ENCODE measurements around the gene PRKX. TPM values are rescaled to one million over a fixed set of nuclear protein-coding genes. Genes with fewer than 3 reads are reported as not detected.
"Not testable (repeated sequence)": the region's sequence is repeated elsewhere in the genome, so short reads cannot be mapped to it uniquely, and the experiment has no call there.

Gene PRKX
- total RNA-seq, 2 experiments from 2014 or later = 87.6 to 92.3 TPM

DNA sequence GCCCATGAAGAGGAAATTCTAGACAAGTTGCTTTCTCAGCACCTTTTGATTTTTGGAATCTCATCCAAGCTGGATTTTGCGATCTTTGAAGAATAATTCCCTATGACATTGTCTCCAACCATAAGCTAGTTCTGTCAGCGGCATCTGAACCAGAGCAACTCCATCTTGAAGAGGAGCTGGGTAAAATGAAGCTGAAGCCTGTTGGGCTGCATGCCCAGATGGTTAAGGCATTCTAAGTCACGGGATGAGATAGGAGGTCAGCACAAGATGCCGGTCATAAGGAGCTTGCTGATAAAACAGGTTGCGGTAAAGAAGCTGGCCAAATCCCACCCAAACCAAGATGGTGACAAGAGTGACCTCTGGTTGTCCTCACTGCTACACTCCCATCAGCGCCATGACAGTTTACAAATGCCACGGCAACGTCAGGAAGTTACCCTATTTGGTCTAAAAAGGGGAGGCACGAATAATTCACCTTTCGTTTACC, 12.0 kb downstream of the PRKX start:
- POLR2A ChIA-PET = interaction anchor here (0.7 kb wide), 1 partner anchor 12 kb away, joined by 3 read pairs; the partner anchor contains the start of gene PRKX
- peaks cover 43% of the 10 kb centered on the region for H3K4me1 Mint-ChIP-seq
- DNase-seq; H3K9me3 Mint-ChIP-seq; H3K27me3 Mint-ChIP-seq; ATAC-seq (ENCODE audit: low read depth): not testable (repeated sequence)
- peak overlapping the region; percentile 61 for H3K27ac Mint-ChIP-seq
- H3K4me3 Mint-ChIP-seq = peak overlapping the region; percentile 70
- H3K36me3 Mint-ChIP-seq = peaks cover 44% of the 10 kb centered on the region

GRCh38 chrX:3699821-3700381, 13.5 kb downstream of the PRKX start:
- H3K27me3 Mint-ChIP-seq = no peaks in the 10 kb centered on the region
- POLR2A ChIA-PET = interaction anchor here (1.2 to 1.5 kb wide), 2 partner anchors 12 to 18 kb away, joined by 3 to 6 read pairs; no protein-coding TSS in a partner anchor
- H3K36me3 Mint-ChIP-seq = peaks cover 45% of the 10 kb centered on the region
- H3K27ac Mint-ChIP-seq = peak overlapping the region; percentile 87
- peak; percentile 51 for ATAC-seq (ENCODE audit: low read depth)
- peaks cover 46% of the 10 kb centered on the region for H3K4me1 Mint-ChIP-seq
- DNase-seq = no peak
- peak overlapping the region; percentile 84 for H3K4me3 Mint-ChIP-seq
- no peaks in the 10 kb centered on the region for H3K9me3 Mint-ChIP-seq

GRCh38 chrX:3697701-3698279, 15.7 kb downstream of the PRKX start:
- DNase-seq = no peak
- H3K4me3 Mint-ChIP-seq = no peak overlapping the region
- POLR2A ChIA-PET = no interaction called here
- peaks cover 38% of the 10 kb centered on the region for H3K36me3 Mint-ChIP-seq
- ATAC-seq (ENCODE audit: low read depth) = no peak
- H3K4me1 Mint-ChIP-seq = peaks cover 36% of the 10 kb centered on the region
- H3K9me3 Mint-ChIP-seq = no peaks in the 10 kb centered on the region
- H3K27me3 Mint-ChIP-seq = no peaks in the 10 kb centered on the region
- H3K27ac Mint-ChIP-seq = no peak overlapping the region

GRCh38 chrX:3697220-3697684, 16.2 kb downstream of the PRKX start:
- Mint-ChIP-seq H3K27me3 (no peaks in the 10 kb centered on the region), H3K4me1 (peaks cover 36% of the 10 kb centered on the region), H3K4me3 (no peak overlapping the region), H3K36me3 (peaks cover 36% of the 10 kb centered on the region), H3K27ac (no peak overlapping the region), H3K9me3 (no peaks in the 10 kb centered on the region)
- DNase-seq (no peak), ATAC-seq (ENCODE audit: low read depth) (no peak)
- POLR2A ChIA-PET = interaction anchor here (0.6 kb wide), 1 partner anchor 22 kb away, joined by 3 read pairs; no protein-coding TSS in a partner anchor

- POLR2A ChIA-PET = interaction anchor here (0.6 kb wide), 1 partner anchor 13 kb away, joined by 4 read pairs; no protein-coding TSS in a partner anchor
- Mint-ChIP-seq H3K27me3 (no peaks in the 10 kb centered on the region), H3K36me3 (peaks cover 32% of the 10 kb centered on the region), H3K9me3 (no peaks in the 10 kb centered on the region), H3K4me3 (no peak overlapping the region), H3K4me1 (peaks cover 31% of the 10 kb centered on the region), H3K27ac (peak overlapping the region; percentile 34)
- DNase-seq = no peak
- ATAC-seq (ENCODE audit: low read depth) = no peak
Measured at GRCh38 chrX:3695536-3695935, 17.9 kb downstream of the PRKX start.

GRCh38 chrX:3690140-3690539, 23.3 kb downstream of the PRKX start:
- peaks cover 11% of the 10 kb centered on the region for H3K4me1 Mint-ChIP-seq
- POLR2A ChIA-PET = no interaction called here
- no peak overlapping the region for H3K4me3 Mint-ChIP-seq
- peak overlapping the region; percentile 67 for H3K27ac Mint-ChIP-seq
- DNase-seq = no peak
- no peaks in the 10 kb centered on the region for H3K27me3 Mint-ChIP-seq
- peaks cover 14% of the 10 kb centered on the region for H3K36me3 Mint-ChIP-seq
- no peak for ATAC-seq (ENCODE audit: low read depth)
- H3K9me3 Mint-ChIP-seq = no peaks in the 10 kb centered on the region

- ATAC-seq (ENCODE audit: low read depth); DNase-seq; H3K9me3 Mint-ChIP-seq; H3K27ac Mint-ChIP-seq; POLR2A ChIA-PET; H3K27me3 Mint-ChIP-seq; H3K36me3 Mint-ChIP-seq; H3K4me3 Mint-ChIP-seq: not testable (repeated sequence)
- H3K4me1 Mint-ChIP-seq = peaks cover 12% of the 10 kb centered on the region
Measured at GRCh38 chrX:3683236-3683635, 30.2 kb downstream of the PRKX start.

DNA sequence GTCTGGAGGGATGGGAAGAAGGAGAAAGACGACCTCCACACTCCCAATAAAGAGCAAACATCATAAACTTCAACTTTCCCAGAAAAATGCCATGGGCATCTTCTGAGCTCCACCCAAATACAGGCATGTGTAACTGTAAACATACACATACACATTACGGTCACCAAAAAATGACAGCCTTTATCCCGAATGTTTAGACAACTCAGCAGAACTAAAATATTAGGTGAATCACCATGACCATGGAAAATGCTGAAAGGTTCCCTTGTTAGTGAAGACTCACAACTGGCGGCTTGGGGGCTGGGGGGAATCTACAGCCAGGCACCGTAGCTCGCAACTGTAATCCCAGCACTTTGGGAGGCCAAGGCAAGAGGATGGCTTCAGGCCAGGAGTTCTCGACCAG, 33.0 kb downstream of the PRKX start:
- DNase-seq = no peak
- Mint-ChIP-seq H3K9me3 (no peaks in the 10 kb centered on the region), H3K4me3 (no peak overlapping the region), H3K4me1 (peaks cover 19% of the 10 kb centered on the region), H3K36me3 (peaks cover 14% of the 10 kb centered on the region), H3K27ac (no peak overlapping the region), H3K27me3 (no peaks in the 10 kb centered on the region)
- ATAC-seq (ENCODE audit: low read depth) = no peak
- POLR2A ChIA-PET = no interaction called here

DNA sequence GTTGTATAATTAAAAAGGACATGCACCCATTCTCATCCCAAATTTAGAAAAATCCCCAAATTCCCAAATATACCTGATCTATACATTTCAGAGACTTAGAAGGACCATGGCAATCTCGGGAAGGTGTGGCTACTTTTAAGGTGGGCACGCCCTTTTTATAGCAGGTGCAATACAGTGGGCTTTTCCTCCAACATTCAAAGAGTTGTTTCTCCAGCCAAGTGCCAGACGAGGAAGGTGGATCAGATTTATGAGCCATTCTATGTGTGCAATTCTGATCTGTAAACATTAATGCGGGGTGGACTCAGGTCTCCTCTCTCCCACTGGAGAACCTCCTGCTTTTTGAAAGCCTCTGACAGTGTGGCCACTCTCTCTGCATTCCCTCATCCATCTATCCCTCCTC, 33.8 kb downstream of the PRKX start:
- no peaks in the 10 kb centered on the region for H3K27me3 Mint-ChIP-seq
- no peaks in the 10 kb centered on the region for H3K9me3 Mint-ChIP-seq
- H3K27ac Mint-ChIP-seq = no peak overlapping the region
- ATAC-seq (ENCODE audit: low read depth) (no peak), DNase-seq (no peak)
- peaks cover 15% of the 10 kb centered on the region for H3K36me3 Mint-ChIP-seq
- POLR2A ChIA-PET = no interaction called here
- H3K4me1 Mint-ChIP-seq = peaks cover 18% of the 10 kb centered on the region
- H3K4me3 Mint-ChIP-seq = no peak overlapping the region

DNA sequence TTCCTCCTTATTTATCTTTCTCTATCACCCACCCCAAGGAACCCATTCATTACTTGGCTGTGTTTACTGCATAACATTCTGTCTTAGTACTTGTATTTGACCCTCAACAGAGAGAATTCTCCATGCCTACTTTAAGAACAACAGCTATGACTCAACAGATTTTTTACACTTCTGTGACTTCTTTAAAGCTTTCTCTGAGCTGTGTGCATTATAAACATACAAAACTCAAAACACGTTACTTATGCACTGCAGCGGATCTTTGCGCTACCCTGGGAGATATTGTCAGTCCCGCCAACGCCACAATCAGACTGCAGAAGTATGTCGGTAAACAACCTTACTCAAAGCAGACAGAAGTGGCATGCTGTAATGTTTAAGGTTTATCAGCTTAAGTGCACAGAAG, 35.1 kb downstream of the PRKX start:
- POLR2A ChIA-PET = no interaction called here
- H3K4me1 Mint-ChIP-seq = peaks cover 18% of the 10 kb centered on the region
- no peak overlapping the region for H3K4me3 Mint-ChIP-seq
- H3K9me3 Mint-ChIP-seq = no peaks in the 10 kb centered on the region
- DNase-seq (no peak), ATAC-seq (ENCODE audit: low read depth) (no peak)
- peaks cover 24% of the 10 kb centered on the region for H3K36me3 Mint-ChIP-seq
- peak overlapping the region; percentile 51 for H3K27ac Mint-ChIP-seq
- H3K27me3 Mint-ChIP-seq = no peaks in the 10 kb centered on the region

DNA sequence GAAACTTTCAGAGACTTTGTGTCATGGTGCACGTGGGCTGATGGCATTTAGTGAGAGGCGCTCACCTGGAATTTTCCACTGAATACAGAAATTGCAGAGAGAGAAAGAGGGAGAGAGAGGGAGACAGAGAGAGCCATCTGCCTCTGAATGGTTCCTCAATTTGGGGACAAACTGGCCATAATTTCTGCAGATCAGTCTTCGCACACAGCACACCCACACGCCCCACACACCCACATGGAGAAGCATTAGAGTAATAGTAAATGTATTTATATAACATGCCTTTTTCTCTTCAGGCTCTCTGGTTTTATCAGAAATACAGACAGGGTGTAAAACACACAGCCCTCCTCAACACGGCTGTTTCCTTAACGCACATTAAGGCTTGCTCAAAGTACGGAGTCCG, 38.6 kb downstream of the PRKX start:
- ATAC-seq (ENCODE audit: low read depth) (no peak), DNase-seq (no peak)
- Mint-ChIP-seq H3K4me1 (peaks cover 18% of the 10 kb centered on the region), H3K27ac (no peak overlapping the region), H3K4me3 (no peak overlapping the region), H3K36me3 (peaks cover 29% of the 10 kb centered on the region), H3K27me3 (no peaks in the 10 kb centered on the region), H3K9me3 (no peaks in the 10 kb centered on the region)
- POLR2A ChIA-PET = no interaction called here

GRCh38 chrX:3669841-3670475, 43.5 kb downstream of the PRKX start:
- Mint-ChIP-seq H3K9me3 (no peaks in the 10 kb centered on the region), H3K27ac (no peak overlapping the region), H3K36me3 (peaks cover 33% of the 10 kb centered on the region), H3K27me3 (no peaks in the 10 kb centered on the region), H3K4me3 (no peak overlapping the region), H3K4me1 (peaks cover 2% of the 10 kb centered on the region)
- DNase-seq (no peak), ATAC-seq (ENCODE audit: low read depth) (no peak)
- POLR2A ChIA-PET = no interaction called here

DNA sequence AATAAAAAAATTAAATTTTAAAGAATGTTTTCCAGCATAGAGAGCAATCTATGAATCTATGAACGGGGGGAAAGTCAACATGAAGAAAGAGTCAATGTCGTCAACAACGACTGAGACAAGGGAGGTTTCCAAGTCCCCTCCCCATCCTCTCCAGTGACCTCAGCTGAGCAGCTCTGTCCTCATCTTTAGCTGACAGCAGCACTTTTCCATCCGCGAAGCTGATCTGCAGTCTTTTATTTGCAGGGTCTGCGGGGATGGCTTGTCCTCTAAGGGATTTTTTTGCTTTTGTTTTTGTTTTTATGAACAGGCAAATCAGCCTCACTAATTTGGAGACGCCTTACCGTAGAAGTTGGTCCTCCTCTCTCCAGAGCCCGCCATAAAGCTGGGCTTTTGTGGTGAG, 46.5 kb downstream of the PRKX start:
- Mint-ChIP-seq H3K9me3 (no peaks in the 10 kb centered on the region), H3K4me1 (peaks cover 8% of the 10 kb centered on the region), H3K27me3 (no peaks in the 10 kb centered on the region), H3K4me3 (no peak overlapping the region), H3K36me3 (peaks cover 15% of the 10 kb centered on the region), H3K27ac (no peak overlapping the region)
- POLR2A ChIA-PET = no interaction called here
- no peak for DNase-seq
- no peak for ATAC-seq (ENCODE audit: low read depth)

- Mint-ChIP-seq H3K4me1 (peaks cover 10% of the 10 kb centered on the region), H3K9me3 (no peaks in the 10 kb centered on the region), H3K27ac (no peak overlapping the region), H3K4me3 (no peak overlapping the region), H3K27me3 (no peaks in the 10 kb centered on the region), H3K36me3 (peaks cover 22% of the 10 kb centered on the region)
- POLR2A ChIA-PET = no interaction called here
- ATAC-seq (ENCODE audit: low read depth) (no peak), DNase-seq (no peak)
Measured at GRCh38 chrX:3664921-3665320, 48.5 kb downstream of the PRKX start.
